NB4 (cell line): ENCODE results near the gene LRRC49.

ENCODE experiments used
- DNase-seq: peaks from one replicate; pipeline ENCODE4 v3.0.0; 2010; ENCODE audit warnings: low read depth
- H3K4me3 ChIP-seq: one replicate; pipeline ENCODE4 v1.5.1; 2011; ENCODE audit warnings: mild to moderate bottlenecking, low read depth, low read length, moderate library complexity
- MYC ChIP-seq: IDR thresholded peaks from 2 replicates; pipeline ENCODE4 v1.6.1; 2011; ENCODE audit warnings: low read depth, low read length
- POLR2A ChIP-seq: IDR thresholded peaks from 2 replicates; pipeline ENCODE4 v1.6.1; 2011; ENCODE audit warnings: mild to moderate bottlenecking; ENCODE audit not compliant: insufficient read length; ENCODE audit errors: extremely low read depth
- TF ChIP-seq, protein P1 (sequence below): IDR thresholded peaks from one replicate; pipeline ENCODE4 v1.5.1; 2012; ENCODE audit warnings: low read depth, low read length
- TF ChIP-seq, protein P2 (sequence below): IDR thresholded peaks from 2 replicates; pipeline ENCODE4 v1.6.1; 2011; ENCODE audit warnings: low read depth, low read length

Gene LRRC49

DNA sequence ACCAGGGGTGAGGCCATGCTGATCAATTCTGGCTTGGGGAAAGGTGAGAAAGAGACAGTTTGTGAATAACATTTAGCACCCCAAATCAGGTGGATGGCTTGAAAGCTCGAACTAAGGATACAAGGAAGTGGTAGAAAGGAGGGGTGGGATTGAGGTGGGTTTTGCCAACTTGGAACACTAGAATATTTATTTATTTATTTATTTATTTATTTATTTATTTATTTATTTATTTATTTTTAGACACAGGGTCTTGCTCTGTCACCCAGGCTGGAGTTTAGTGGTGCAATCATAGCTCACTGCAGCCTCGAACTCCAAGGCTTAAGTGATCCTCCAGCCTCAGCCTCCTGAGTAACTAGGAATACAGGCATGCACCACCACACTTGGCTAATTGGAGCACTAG, 191.6 kb downstream of the LRRC49 start:
- TF ChIP-seq, protein P1, sequence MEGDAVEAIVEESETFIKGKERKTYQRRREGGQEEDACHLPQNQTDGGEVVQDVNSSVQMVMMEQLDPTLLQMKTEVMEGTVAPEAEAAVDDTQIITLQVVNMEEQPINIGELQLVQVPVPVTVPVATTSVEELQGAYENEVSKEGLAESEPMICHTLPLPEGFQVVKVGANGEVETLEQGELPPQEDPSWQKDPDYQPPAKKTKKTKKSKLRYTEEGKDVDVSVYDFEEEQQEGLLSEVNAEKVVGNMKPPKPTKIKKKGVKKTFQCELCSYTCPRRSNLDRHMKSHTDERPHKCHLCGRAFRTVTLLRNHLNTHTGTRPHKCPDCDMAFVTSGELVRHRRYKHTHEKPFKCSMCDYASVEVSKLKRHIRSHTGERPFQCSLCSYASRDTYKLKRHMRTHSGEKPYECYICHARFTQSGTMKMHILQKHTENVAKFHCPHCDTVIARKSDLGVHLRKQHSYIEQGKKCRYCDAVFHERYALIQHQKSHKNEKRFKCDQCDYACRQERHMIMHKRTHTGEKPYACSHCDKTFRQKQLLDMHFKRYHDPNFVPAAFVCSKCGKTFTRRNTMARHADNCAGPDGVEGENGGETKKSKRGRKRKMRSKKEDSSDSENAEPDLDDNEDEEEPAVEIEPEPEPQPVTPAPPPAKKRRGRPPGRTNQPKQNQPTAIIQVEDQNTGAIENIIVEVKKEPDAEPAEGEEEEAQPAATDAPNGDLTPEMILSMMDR = no peak
- TF ChIP-seq MYC = no peak
- no peak for TF ChIP-seq POLR2A
- TF ChIP-seq, protein P2, sequence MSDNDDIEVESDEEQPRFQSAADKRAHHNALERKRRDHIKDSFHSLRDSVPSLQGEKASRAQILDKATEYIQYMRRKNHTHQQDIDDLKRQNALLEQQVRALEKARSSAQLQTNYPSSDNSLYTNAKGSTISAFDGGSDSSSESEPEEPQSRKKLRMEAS = no peak
- no peak for DNase-seq
- no peak overlapping the region for H3K4me3 ChIP-seq

DNA sequence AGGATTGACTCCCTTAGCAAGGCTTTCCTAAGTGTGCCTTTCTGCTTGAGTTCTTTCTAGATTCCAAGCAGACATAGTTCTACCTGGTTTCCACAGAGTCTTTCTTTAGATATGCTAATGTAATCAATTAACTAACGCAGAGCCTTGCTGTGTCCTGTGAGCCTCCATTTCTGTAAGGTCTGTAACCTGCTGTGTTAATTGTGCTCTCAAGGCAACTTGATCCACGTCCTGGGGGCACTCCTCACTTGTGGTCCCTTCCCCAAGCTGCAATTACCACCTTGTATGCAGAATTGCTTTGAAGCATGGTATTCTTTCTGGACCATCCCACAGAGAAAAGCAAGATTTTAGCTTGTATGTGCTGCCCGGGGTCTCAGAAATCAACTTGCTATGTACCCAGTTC, 193.2 kb downstream of the LRRC49 start:
- TF ChIP-seq, protein P2 = no peak
- no peak for TF ChIP-seq MYC
- no peak for TF ChIP-seq POLR2A
- TF ChIP-seq, protein P1 = no peak
- no peak overlapping the region for H3K4me3 ChIP-seq
- no peak for DNase-seq

DNA sequence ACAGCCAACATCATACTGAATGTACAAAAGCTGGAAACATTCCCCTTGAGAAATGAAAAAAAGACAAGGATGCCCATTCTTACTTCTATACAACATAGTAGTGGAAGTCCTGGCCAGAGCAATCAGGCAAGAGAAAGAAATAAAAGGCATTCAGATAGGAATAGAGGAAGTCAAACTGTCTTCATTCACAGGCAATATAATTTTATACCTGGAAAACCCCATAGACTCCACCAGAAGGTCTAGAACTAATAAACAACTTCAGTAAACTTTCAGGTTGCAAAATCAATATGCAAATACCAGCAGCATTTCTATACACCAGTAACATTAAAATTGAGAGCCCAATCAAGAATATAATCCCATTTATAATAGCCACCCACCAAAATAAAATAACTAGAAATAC, 195.5 kb downstream of the LRRC49 start:
- no peak overlapping the region for H3K4me3 ChIP-seq
- TF ChIP-seq POLR2A (no peak), MYC (no peak)
- TF ChIP-seq, protein P1 = no peak
- TF ChIP-seq, protein P2 = no peak
- DNase-seq = no peak

DNA sequence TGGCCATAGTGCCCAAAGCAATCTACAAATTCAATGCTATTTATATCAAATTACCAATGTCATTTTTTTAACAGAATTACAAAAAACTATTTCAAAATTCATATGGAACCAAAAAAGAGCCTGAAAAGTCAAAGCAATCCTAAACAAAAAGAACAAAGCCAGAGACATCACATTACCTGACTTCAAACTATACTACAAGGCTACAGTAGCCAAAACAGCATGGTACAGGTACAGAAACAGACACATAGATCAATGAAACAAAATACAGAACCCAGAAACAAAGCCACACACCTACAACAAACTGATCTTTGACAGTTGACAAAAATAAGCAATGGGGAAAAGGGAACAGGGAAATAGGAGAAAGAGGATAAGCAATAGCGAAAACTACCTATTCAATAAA, 196.1 kb downstream of the LRRC49 start:
- TF ChIP-seq MYC = no peak
- no peak for TF ChIP-seq POLR2A
- TF ChIP-seq, protein P2 = no peak
- TF ChIP-seq, protein P1 = no peak
- DNase-seq = no peak
- no peak overlapping the region for H3K4me3 ChIP-seq

DNA sequence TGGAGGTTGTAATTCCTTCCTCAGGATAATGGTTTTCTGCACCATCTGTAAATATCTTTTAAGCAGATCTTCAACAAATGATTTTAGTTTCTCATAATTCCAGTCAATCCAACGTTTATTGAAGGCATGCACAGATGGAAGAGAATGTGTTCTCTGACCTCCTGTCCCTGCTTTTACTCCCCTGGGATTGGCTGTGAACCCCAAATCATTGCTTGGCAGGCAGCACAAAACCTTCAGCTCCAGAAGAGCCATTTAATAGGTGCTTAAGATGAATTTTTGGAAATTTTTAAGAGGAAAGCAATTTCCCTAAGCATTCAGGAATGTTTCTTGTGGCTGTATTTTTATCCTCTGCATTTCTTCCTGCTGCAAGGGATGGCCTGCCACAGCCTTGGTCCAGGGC, 197.2 kb downstream of the LRRC49 start:
- H3K4me3 ChIP-seq = no peak overlapping the region
- no peak for DNase-seq
- TF ChIP-seq POLR2A = no peak
- TF ChIP-seq, protein P1 = no peak
- no peak for TF ChIP-seq MYC
- TF ChIP-seq, protein P2 = no peak

DNA sequence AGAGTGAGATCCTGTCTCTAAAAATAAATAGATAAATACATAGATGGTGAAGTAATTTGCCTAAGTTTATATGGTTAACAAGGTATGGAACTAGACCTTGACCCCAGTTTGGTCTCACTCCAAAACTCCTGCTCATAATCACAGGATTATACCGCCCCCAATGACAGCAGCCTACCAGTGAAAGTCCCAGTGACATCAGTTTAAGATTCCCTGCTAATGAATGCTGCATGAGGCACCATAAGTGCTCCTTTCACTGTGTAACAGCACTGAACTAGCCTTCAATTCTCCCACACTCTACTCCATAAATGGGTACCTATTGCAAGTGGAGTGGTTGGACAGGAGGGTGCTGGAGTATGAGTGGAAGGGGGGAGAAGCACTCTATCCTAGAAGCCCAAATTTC, 199.0 kb downstream of the LRRC49 start:
- H3K4me3 ChIP-seq = no peak overlapping the region
- no peak for DNase-seq
- no peak for TF ChIP-seq POLR2A
- TF ChIP-seq MYC = no peak
- TF ChIP-seq, protein P2 = no peak
- TF ChIP-seq, protein P1 = no peak
